NCI-H2081 (cell line): ENCODE measurements around the gene CSF3R.
A peak's percentile ranks its signal among the peaks of the same experiment; 100 is the strongest.

Experiments
- DNase-seq, 2 experiments: peaks; one replicate each; lab custom pipeline; 2025; lab: John Stamatoyannopoulos, UW

The CSF3R gene

DNA sequence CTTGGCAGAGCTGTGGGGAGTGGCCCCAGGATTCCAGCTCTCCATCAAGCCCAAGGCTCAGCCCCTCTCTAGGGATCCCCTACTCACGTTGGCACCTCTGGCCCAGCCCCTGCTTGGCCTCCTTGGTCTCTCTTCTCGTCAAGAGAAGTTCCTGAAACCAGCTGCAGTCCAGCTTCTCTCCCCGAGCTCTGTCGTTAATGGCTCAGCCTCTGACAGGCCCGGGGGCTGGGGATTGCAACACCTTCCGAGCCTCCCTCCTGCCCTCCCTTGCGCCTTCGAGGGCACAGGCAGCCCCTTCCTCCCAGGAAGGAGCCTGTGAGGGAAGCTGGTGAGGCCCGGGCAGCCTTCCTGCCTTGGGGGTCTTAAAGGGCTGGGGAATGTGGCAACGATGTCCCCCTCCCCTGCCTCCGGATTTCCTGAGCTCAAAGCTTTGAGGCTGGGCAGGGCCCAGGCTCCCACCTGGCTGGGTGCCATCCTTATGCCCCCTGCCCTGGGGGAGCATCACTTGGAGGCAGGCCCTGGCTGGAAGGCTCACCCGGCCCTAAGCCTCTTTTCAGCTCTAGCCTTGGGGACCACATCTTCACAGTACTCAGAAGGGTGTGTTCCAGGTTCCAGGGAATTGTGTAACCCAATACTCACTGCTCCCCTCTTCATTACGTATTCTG lies at the start of gene CSF3R:
CSF3R (minus strand) TSS at position 190 of the 665 bp plus-strand sequence. CDS start 3,417 bp downstream, outside the sequence.
- DNase-seq = no peak

GRCh38 chr1:36531833-36532232 lies 49.1 kb upstream of the CSF3R start:
- DNase-seq = no peak

DNA sequence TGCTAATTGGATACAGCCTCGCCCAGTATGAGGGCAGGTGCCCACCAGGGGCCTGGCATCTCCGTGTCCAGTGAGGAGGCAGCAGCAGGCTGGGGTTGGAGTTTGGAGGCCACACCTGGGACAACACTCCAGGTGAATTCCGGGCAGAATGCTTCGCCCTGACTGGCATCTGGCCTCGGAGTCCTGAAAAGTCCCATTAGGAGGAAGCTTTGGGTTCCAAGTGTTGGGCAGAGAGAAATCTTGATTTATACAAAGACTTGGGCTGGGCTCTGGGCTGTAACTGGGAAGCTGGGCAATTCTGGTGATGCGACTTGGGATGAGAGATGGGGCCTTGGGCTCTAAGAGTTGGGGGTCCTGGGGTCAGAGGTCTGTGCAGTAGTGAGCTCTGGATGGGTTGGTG lies 48.1 kb upstream of the CSF3R start:
- no peak for DNase-seq

- no peak for DNase-seq
These were observed 47.5 kb upstream of the CSF3R start for GRCh38 chr1:36530261-36530660.

DNA sequence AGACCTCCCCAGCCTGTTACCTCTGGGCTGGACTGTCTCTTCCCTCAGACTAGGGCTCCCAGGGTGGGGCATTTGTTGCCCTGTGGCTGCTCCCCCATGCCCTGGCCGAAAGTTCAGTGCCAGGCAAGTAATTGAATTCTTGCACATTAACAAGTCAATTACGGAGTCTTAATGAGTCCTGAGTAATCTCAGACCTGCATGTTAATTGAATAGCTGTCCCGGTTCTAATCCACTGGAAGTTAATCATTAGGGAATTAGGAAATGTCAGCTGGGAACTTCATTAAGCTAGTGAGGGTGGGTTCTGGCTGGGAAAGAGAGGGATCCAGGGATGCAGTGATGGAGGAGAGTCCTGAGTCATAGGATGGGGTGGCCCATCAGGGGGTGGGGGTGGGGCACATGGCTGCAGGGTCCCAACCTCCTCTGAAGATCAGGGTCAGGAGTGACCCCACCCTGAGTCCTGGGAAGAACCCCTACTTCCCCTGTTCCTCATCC lies 47.1 kb upstream of the CSF3R start:
- DNase-seq = no peak

DNA sequence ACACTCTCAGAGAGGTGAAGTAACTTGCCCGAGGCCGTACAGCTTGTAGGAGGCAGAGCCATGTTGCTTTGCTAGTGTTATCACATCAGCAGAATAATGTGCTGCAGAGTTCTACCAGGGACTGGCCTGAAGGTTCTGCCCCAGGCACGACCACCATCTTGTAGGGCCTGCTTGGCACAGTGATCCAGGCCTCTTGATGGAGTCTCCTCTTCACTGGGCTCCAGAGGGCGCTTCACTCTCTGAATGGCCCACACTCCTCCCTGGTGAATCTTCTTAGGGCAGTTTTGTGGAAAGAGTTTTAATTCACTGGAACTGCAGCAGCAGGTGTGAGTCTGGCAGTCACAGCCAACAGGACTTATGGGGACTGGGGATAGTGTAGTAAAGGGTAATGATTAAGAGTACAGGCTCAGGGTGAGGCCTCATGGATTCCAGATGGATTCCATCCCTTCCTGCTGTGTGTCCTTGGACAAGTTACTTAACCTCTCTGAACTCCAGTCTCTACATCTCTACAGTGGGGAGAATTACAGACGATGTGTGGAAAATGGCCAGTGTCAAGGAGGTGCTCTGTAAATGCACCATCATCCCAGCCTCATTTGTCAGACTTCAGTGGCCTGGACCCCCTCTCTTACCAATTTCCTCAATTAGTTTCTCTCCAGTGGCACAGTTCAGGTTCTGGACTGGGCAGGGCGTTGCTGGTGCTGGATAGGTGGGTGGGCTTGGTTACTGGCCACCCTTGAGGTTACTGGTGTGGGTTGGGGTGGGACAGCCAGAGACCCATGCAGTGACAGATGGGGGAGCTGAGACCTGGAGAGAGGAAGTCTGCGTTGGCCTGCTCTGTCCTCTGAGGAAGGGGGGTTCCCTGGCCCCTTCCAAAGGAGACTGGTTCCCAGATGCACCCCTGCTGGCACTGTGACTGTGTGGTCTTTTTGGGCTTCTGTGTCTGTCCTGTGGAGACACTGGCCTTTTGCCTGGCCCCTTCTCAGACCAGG lies 45.9 kb upstream of the CSF3R start:
- no peak for DNase-seq

DNA sequence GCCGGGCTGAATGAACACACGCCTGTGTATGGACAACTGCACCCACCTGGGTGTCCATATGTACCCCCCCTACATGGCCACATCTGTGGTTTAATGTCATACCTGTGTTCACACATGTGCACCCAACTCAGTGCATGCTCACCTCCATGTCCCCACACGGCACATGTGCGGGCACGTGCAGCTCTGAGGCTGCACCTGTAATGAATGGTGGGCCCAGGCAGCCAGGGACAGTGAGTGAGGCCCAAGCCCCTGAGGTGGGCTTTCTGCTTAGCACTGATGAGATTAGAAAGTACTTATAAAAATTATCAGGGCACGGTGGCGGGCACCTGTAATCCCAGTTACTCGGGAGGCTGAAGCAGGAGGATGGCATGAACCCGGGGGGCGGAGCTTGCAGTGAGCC lies 42.5 kb upstream of the CSF3R start:
- DNase-seq = no peak

- DNase-seq = no peak
These were observed 41.8 kb upstream of the CSF3R start for GRCh38 chr1:36524359-36525062.

- DNase-seq = no peak
These were observed 41.1 kb upstream of the CSF3R start for GRCh38 chr1:36523850-36524249.

DNA sequence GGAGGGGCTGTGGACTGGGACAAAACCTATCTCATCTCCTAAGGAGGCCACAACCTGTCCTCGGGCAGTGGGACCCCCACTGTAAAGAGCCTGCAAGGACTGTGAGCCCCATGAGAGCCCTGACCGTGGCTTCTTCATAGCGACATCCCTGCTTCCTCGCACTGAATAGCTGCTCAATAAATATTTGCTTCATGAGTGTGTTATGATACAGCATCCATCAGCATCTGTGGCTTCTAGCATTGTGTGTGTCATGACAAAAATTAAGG lies 40.5 kb upstream of the CSF3R start:
- DNase-seq = no peak

DNA sequence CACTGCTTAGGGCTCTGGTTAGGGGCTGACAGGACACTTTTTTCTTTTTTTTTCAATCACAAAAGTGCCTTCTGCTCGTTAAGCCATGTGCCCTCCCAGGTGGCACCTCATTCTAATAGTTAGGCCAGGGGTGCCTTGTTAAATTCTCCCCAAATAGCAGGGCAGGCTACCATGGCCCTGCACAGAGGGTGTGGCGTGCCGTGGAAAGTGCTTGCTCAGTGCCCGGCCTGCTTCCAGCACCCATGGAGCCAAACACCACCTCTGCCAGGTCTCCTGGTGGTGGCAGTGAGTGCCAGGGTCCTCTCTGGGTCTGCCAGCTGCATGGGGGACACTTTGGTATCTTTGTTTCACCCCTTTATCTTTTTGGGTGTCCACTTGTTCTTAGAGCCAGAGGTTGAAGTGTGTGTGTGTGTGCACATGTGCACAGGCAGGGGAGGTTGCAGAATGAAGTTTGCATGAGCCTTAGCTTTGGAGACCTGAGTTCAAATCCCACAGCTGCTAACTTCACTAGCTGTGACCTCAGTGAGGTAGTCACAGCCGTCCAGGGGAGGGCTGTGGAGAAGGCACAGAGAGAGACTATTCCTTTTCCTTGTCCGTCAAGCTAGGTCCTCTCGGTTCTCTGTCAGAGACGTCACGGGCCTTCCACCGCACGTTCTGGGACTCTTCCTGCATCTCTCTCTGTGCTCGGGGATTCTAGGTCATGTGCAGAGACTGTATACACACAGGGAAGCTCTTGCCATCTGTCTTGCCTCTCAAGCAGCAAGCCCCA lies 39.9 kb upstream of the CSF3R start:
- DNase-seq = no peak

GRCh38 chr1:36522021-36522420 lies 39.3 kb upstream of the CSF3R start:
- no peak for DNase-seq

DNA sequence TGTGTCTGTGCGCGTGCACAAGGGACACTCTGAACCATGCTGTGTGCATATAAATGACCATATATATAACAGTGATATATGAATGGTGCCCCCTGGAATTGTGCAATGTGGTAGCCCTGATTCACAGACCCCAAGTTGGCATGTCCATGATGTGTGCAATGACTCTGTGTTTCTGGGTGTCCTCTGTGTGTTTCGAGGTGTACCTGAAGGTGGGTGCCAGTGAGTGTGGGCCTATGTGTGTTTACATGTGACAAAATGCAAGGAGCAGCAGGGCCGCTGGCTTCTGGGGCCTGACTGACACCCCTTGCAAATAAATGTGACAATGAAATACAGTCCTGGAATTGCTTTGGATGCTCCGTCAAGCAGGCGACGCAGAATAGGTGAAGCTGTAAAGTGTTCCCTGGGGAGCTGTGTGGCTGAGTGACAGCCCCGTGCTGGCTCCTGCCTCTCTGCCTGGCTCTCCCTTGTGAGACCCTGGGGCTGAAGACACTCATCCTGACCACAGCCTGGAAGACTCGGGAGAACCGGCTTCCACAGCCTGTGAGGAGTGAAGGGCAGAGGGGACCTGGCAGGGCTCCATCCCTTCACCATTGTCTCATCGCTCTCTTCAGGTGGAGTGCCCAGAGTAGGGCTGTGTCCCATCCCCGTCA lies 38.2 kb upstream of the CSF3R start:
- DNase-seq = no peak

GRCh38 chr1:36520056-36520455 lies 37.3 kb upstream of the CSF3R start:
- DNase-seq = peak; percentile 44 to 66

- DNase-seq = no peak
These were observed 34.5 kb upstream of the CSF3R start for GRCh38 chr1:36517011-36517771.

DNA sequence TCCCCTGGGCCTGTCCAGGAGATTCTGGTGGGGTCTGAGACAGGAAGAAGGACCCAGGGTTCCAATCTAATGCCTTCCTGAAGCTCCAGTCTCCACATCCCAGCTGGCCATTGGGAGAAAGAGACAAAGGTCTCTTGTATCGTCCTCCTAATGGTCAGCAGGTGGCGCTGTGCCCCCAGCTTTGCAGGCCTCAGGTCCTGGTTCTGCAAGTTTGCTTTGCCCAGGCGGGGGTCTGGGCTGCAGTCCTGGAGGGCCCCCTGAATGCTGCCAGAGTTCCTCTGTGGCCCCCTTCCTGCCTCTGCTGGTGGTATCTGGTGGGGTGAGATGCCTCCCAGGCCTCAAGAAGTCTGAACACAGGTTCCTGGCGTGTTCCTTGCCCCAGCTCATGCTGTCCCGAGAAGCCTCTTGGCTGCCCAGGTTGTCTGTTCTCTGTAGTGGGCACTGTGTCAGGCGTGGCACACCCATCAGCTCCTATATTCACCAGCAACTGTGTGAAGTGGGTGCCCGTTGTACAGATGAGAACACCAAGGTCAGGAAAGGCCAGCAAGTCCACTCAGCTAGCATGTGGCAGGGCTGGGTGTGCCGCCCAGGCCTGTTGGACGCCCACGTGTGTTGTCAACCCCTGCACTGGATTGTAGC lies 33.8 kb upstream of the CSF3R start:
- DNase-seq = peak; percentile 65 to 68

DNA sequence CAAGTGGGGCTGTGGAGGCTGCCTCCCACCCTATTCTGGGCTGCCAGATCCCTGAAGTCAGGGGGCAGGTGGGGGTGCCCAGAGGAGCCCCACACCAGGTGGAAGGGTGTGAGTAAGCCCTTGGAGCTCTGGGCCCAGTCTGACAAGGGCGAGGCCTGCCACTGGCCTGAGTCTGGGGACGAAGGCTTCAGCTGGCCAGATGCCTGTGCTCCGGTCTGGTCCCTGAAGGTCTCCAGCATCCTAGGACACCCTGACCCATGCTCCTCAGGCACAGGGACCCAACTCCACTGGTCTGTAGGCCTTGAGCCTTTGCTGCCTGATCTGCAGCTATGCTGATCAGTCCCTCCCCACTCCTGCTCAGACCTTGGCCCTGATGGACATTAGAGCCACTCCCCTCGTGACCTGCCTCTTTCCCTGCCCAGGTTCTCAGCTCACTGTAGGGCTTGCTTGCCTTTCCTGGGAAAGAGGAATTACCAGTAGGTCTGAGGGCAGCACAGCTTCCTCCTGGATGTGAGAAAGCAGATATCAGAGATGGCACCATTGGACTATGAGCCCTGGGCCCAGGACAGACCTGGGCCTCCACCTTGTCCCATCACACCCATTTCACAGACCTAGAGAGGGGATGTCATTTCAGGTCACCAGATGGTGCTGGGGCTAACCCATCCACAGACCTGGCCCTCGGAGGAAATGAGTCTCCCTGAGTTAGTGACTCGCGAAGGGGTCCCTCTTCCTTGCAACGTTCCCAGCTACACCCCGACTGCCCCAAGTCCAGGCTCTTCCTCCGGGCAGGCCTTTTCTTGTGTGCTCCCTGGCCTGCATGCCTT lies 32.8 kb upstream of the CSF3R start:
- DNase-seq = no peak

- no peak for DNase-seq
These were observed 31.8 kb upstream of the CSF3R start for GRCh38 chr1:36514501-36514900.
